Left ventricle myocardium superior (tissue), 1 donor: ENCODE results near the gene KIAA2012. TPM values are rescaled to one million over a fixed set of nuclear protein-coding genes. Genes with fewer than 3 reads are reported as not detected.

Experiments used
- ATAC-seq: fragments of 200-7000 bp; cut with Tn5 transposase; one replicate; pipeline ENCODE4 v1.9.1; 2020; ENCODE audit warnings: mild to moderate bottlenecking, moderate library complexity
- DNase-seq: peaks from one replicate; pipeline ENCODE4 v3.0.0-alpha.2; 2020
- intact Hi-C: fragments of 100-400 bp; cut with micrococcal nuclease; formaldehyde crosslinking; loops from one replicate; pipeline ENCODE4 v1.11.0; 2022
- total RNA-seq: library from RNA; stranded (reverse); fragmentation: NEBNext Ultra II Directional; extraction: Animal tissue kit (Norgen Biotek cat#: 25700); gene quantifications from one replicate; pipeline ENCODE4 v1.2.1, GENCODE V29; 2021
- donor health status: DM: no; HTN: yes; CAD: no; lungs with severe emphysema.

KIAA2012 gene
- total RNA-seq, 1 donor from 2014 or later = not detected

GRCh38 chr2:202109139-202109736, 36.2 kb downstream of the KIAA2012 start:
- intact Hi-C loops = no loop called here
- no peak for ATAC-seq

GRCh38 chr2:202109737-202110184, 36.7 kb downstream of the KIAA2012 start:
- DNase-seq (peak; percentile 36), ATAC-seq (peak; percentile 83)
- intact Hi-C loops = no loop called here

More at GRCh38 chr2:202109139-202109736, 36.2 kb downstream of the KIAA2012 start:
- no peak for DNase-seq

DNA sequence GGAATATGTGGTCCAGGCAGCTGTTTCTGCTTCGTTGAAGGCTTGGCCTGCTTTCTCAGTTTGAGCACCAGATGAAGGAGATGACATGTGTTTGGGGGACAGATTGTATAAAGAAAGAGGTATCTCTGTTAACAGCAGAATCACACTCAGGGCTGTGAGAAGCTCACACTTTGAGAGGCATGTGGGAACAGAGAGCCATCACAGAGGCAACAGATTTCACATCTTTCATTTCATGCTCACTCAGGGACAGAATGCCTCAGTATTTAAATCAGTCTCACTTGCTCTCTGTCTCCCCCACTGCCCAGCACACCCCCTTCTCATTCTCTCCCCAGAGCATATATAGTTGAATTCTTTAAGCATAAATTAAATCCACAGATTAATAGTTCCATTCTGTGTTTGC, 37.4 kb downstream of the KIAA2012 start:
- intact Hi-C loops = no loop called here
- ATAC-seq (no peak), DNase-seq (no peak)

- DNase-seq = no peak
- no peak for ATAC-seq
Observed at GRCh38 chr2:202112041-202112440, 39.0 kb downstream of the KIAA2012 start.

DNA sequence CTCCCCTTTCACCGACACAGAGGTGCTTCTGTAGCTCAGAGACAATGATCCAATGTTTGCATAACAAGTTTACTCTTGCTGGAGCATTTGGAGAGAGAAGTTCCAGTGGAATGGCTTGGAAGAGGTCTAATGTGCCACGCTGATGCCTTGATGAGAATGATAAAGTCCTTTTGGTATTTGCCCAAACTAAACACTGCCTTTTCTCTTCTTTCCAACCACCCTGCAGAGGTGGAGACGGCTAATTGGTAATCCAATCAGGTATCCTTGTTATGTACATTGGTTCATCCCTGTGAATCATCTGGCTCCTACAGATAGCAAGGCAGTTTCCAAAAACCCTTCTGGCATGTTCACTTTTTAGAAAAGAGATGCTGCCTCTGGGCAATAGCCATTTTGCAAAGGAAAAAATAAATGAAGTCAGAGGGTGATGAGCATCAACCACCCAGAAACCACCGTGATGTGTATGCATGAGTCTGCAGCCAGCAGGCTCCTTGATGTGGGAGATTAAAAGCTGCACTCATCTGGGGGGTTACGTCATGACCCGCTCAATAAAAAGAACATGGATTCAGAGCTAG, 40.6 kb downstream of the KIAA2012 start:
- no peak for ATAC-seq

More at GRCh38 chr2:202112041-202112440, 39.0 kb downstream of the KIAA2012 start:
- intact Hi-C loops = no loop called here

GRCh38 chr2:202114291-202114690, 41.2 kb downstream of the KIAA2012 start:
- no peak for ATAC-seq
- DNase-seq = no peak
- intact Hi-C loops = no loop called here

More for the DNA sequence above, 40.6 kb downstream of the KIAA2012 start:
- intact Hi-C loops = no loop called here
- DNase-seq = no peak

DNA sequence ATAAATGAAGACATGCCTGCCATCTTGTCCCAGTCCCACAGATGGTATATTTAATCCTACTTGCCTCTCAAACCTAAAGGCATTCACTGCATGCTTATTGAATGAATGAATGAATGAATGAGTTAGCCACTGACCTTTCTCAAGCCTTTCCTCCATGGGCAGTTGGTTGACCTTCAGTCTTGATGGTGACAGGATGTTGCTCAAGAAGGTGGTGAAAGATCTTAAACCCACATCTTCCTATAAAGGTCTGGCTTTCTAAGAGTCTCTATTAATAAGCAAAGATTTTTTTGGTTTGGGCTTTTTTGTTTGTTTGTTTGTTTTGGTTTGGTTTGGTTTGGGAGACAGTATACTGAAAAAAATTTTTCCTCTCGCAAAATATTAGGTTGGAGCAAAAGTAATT, 41.7 kb downstream of the KIAA2012 start:
- intact Hi-C loops = no loop called here
- ATAC-seq (no peak), DNase-seq (no peak)

DNA sequence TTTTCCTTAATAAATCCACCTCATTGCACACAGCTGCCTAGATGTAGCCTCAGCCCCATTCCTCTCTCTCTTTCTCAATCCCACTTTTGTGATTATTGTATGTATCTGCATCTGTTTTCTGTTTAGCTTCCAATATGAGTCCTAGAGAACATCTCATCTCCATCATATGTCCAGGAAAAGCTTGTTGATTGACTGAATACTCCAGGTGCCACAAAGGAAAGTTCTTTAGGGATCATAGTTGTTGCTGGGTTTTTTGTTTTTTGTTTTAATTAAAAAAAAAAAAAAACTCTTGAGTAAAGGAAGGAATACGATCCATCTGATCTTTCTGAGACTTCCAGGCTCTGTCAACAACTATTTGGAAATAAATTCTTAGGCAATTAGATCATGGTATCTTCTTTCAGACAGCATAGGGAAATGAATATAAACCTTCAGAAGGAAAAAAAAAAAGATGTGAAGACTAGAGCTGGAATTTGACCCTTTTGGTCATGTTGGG, 42.5 kb downstream of the KIAA2012 start:
- DNase-seq = no peak
- ATAC-seq = no peak

GRCh38 chr2:202116691-202117090, 43.6 kb downstream of the KIAA2012 start:
- no peak for ATAC-seq
- intact Hi-C loops = no loop called here
- no peak for DNase-seq

More for the DNA sequence above, 42.5 kb downstream of the KIAA2012 start:
- intact Hi-C loops = no loop called here

DNA sequence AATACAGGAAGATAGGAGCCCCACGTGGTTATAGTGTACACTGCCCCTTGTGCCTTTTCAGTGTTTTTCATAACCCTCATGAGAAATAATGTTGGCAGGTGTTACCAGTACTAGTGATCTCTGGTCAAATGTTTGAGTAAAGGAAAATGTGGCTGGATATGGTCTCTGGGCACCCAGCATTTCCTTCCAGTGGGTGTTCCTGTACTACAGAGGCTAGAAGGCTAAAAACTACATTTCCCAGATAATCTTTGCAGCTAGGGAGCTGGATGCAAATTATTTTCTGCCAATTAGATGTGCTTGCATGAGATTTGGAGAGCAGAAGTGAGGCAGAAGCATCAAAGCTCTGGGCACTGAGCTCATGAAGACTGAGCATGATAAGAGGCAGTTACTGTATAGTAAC, 45.1 kb downstream of the KIAA2012 start:
- intact Hi-C loops = no loop called here
- no peak for DNase-seq
- ATAC-seq = no peak

GRCh38 chr2:202120828-202121227, 47.8 kb downstream of the KIAA2012 start:
- DNase-seq (no peak), ATAC-seq (no peak)
- intact Hi-C loops = no loop called here

DNA sequence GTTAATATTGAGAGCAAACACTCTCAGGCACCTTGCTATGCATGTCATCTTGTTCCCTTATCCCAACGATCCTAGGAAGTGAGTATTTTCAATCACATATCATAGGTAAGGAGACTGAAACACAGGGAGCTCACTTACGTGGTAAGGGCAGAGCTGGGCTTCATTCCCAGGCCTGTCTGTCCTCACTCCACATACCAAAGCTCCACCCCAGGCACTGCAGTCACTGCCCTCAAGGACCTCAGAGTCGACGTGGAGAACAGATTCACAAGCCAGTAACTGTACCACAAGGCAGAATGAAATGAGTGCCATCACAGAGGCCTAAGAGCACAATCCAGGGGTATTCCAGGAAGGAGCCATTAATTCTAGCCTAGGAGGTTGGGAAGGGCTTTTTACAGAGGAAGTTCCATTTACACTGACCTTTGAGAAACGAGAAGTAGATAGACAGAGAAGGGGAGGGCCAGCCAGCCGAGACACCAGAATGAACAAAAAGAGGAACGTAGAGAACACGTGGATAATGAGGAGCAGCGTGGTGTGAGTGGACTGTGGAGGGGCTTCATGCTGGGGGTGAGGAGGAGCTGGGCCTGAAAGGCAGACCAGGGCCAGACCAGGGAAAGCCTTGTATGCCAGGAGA, 48.6 kb downstream of the KIAA2012 start:
- ATAC-seq = peak; percentile 96

GRCh38 chr2:202122163-202122540, 49.1 kb downstream of the KIAA2012 start:
- ATAC-seq = no peak
- intact Hi-C loops = no loop called here

More for the DNA sequence above, 48.6 kb downstream of the KIAA2012 start:
- DNase-seq = peak; percentile 59
- intact Hi-C loops = no loop called here

GRCh38 chr2:202122980-202123720, 50.1 kb downstream of the KIAA2012 start:
- intact Hi-C loops = no loop called here
- DNase-seq = no peak

More at GRCh38 chr2:202122163-202122540, 49.1 kb downstream of the KIAA2012 start:
- DNase-seq = no peak

GRCh38 chr2:202124286-202124685, 51.2 kb downstream of the KIAA2012 start:
- intact Hi-C loops = no loop called here
- ATAC-seq (no peak), DNase-seq (no peak)

More at GRCh38 chr2:202122980-202123720, 50.1 kb downstream of the KIAA2012 start:
- ATAC-seq = peak; percentile 35

- DNase-seq (no peak), ATAC-seq (no peak)
- intact Hi-C loops = no loop called here
Observed at GRCh38 chr2:202127687-202128331, 54.8 kb downstream of the KIAA2012 start.

- ATAC-seq = no peak
- intact Hi-C loops = no loop called here
Observed at GRCh38 chr2:202129841-202130240, 56.8 kb downstream of the KIAA2012 start.

DNA sequence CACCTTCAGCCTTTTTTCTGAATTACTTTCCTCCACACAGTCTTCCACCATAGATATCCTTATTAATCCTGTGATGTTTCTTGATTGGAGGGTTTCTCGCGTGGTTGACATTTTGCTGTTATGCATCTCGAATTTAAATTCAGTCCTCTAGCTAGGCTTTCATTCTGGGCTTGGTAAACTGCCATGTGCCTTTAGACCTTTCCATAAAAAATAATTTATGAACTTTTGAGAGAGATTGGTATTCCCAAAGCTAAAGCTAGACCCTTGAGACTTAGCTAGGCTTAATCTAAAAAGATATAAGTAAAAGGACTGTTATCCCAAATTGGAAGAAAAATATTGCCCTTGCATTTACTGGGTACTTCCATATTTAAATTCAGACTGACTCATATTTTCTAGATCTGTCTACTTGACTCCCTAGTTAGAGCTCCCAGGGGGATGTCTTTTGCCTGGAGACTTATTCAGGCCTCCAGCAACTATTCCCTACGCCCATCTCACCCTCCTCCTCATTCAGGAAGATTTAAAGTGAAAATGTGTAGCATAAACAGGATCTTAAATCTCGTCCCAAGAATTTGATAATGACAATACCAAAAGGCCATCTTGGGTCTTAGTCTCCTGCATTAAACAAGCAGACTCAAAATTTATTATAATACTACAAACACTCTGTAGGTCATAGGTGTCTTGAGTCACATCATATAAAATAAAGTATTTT, 60.3 kb downstream of the KIAA2012 start:
- no peak for DNase-seq
- ATAC-seq = no peak
- intact Hi-C loops = no loop called here

More at GRCh38 chr2:202129841-202130240, 56.8 kb downstream of the KIAA2012 start:
- DNase-seq = no peak

DNA sequence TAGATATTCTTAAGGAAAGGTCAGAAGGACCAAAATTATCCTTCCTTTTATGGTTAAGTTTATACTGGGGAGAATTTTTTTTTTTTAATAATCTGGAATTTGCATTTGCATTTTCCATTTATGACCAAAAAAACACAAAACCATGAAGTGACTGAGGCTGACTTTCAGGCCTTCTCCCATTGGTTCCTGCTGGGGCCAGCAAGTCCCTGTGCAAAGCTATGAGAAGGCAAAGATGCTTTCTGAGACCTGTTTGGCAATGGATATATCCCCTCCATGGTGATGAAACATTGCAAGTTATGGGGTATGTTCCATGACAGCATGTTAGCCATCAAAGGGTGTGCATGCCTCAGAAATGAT, 60.8 kb downstream of the KIAA2012 start:
- intact Hi-C loops = no loop called here
- ATAC-seq (no peak), DNase-seq (no peak)
